Cerebellar cortex (tissue), 1 donor: Measurements from ENCODE around the gene PLSCR1.
"Not testable (repeated sequence)": the region's sequence is repeated elsewhere in the genome, so short reads cannot be mapped to it uniquely, and the experiment has no call there.

Source experiments
- DNase-seq: peaks from one replicate; pipeline ENCODE4 v3.0.0-alpha.2; 2015; ENCODE audit warnings: low spot score

The PLSCR1 gene

GRCh38 chr3:146550070-146550615 lies 5.7 kb upstream of the PLSCR1 start:
- DNase-seq: no peak

GRCh38 chr3:146547235-146547835 lies 2.9 kb upstream of the PLSCR1 start:
- DNase-seq: no peak

GRCh38 chr3:146546366-146546965 lies 2.1 kb upstream of the PLSCR1 start:
- no peak for DNase-seq

DNA sequence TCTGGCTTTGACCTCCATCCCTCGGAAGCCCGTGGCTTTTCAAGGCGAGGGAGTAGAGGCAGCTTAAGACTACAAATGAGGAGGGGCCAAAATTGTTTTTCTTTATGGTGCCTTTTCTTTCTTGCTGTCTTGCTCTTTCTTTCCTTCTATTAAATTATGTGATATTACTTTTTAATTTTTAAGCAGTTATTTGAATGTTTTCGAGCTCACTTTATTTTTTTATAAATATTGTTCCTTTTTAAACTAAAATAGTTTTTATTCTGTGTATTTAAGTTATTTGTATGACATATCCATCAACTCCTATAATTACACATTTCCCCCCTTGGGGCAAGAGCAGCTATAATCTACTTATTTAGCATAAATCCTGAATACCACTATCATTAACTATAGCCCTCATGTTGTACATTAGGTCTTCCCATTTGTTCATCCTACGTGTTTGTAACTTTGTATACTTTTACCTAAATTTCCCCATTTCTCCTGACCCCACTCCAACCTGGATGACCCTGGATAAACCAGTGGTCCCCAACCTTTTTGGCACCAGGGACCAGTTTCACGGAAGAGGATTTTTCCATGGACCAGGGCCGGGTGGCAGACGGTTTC lies 622 bp upstream of the PLSCR1 start:
- DNase-seq: no peak

GRCh38 chr3:146543461-146544001 lies 876 bp downstream of the PLSCR1 start:
- DNase-seq: peak; percentile 34

DNA sequence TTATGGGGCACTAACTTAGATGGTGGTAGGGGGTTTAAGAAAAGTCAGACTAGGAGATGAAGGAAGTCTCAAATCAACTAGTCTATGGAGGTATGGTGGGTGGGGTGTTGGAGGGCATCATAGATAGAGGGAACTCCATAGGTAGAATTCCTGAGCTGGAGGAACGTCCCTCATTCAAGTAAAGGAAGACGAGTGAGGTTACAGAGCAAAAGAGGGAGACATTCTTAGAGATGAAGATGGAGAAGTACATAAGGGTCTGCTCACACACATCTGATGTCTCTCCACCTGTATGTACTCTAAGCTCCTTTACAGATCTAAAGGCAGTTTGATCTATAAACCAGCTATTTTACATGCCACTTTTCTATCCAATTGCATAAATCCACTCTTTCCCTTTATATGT lies 1.4 kb downstream of the PLSCR1 start:
- no peak for DNase-seq

DNA sequence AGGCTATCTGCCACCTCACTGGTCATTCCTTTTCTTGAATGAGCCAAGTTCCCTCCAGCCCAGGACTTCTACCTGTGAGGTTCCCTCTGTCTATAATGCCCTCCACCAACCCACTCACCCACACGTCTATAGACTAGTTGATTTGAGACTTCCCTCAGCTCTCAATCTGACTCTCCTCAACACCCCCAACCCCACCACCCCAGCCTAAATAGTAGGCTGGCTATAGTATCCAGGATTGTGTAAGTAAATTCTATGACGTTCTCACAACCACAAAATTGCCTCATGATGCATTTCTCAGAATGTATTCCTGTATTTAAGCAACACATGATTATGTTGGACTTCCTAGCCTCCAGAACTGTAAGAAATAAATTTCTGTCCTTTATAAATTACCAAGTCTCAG lies 2.2 kb downstream of the PLSCR1 start:
- DNase-seq: no peak

- DNase-seq: no peak
Observed at GRCh38 chr3:146540978-146541377, 3.4 kb downstream of the PLSCR1 start.

GRCh38 chr3:146540236-146540635 lies 4.2 kb downstream of the PLSCR1 start:
- DNase-seq: no peak

DNA sequence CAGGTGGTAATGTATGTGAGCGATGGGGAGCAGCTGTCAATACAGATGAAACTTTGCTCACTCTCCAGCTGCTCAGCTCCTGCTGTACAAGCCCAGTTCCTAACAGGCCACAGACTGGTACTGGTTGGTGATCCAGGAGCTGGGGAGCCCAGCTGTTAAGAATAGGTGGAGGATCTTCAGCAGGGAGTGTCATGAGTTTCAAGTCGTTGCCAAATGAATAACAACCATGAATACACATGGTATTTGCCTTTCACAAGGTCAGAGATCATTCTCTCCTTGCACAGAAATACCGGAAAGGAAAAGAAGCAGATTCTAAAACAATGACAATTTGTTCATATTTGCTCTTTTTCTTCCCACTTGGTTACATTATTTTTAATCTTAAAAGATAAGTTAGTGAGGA lies 5.1 kb downstream of the PLSCR1 start:
- no peak for DNase-seq

- no peak for DNase-seq
Observed at GRCh38 chr3:146537603-146538002, 6.8 kb downstream of the PLSCR1 start.

GRCh38 chr3:146536681-146537080 lies 7.7 kb downstream of the PLSCR1 start:
- peak; percentile 11 for DNase-seq

DNA sequence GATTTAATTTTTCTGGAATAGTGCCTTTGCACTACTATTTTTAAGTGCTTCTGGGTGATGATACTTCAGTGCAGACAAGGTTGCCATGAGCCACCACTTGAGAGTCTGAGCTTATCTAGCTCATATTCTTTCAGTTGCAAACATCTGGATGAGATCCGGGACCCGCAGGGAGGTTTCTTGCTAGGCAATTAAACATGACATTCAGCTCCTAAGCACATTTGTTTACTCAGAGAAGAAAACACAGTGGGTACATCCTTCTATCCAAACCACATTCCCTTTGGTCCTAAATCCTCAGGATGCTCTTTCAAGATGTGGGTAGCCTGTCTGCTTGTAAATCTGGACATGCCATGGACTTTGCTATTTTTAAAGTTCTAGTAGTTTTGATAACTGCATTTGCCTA lies 12.0 kb downstream of the PLSCR1 start:
- no peak for DNase-seq

GRCh38 chr3:146530609-146531008 lies 13.8 kb downstream of the PLSCR1 start:
- no peak for DNase-seq

DNA sequence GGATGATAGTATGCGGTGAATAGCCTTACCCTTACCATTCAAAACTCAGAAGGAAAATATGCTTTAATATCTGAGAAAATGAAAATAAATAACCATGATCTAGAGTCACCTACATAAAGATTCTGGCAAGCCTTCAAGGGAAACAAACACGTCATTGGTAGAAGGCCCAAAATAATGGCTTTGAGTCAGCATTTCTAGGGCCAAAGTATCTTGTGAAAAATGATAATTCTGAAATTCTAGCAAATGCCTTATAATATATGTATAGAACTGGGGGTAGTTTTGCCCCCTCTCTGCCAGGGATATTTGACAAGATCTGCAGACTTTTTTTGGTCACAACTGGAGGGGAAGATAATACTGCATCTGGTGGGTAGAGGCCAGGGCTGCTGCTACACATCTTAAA lies 15.4 kb downstream of the PLSCR1 start:
- no peak for DNase-seq

DNA sequence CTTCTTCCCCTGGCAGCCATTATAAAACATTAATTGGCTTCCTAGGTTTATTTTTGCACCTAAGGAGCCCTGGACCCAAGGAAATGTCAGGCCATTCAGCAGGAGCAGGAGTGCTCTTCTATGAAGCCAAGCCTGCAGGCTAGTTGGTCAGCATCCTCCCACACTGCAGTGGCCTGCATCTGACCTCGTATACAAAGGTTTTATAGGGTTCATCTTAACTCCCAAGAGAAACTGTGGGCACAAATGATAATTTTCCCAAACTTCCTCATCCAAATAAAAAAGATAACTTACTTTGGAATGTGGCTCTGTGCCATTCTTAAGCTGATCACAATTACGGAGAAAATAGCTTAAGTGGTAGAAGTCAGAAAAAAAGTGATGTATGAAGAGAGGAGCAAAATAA lies 19.4 kb downstream of the PLSCR1 start:
- no peak for DNase-seq

GRCh38 chr3:146523531-146523930 lies 20.9 kb downstream of the PLSCR1 start:
- no peak for DNase-seq

DNA sequence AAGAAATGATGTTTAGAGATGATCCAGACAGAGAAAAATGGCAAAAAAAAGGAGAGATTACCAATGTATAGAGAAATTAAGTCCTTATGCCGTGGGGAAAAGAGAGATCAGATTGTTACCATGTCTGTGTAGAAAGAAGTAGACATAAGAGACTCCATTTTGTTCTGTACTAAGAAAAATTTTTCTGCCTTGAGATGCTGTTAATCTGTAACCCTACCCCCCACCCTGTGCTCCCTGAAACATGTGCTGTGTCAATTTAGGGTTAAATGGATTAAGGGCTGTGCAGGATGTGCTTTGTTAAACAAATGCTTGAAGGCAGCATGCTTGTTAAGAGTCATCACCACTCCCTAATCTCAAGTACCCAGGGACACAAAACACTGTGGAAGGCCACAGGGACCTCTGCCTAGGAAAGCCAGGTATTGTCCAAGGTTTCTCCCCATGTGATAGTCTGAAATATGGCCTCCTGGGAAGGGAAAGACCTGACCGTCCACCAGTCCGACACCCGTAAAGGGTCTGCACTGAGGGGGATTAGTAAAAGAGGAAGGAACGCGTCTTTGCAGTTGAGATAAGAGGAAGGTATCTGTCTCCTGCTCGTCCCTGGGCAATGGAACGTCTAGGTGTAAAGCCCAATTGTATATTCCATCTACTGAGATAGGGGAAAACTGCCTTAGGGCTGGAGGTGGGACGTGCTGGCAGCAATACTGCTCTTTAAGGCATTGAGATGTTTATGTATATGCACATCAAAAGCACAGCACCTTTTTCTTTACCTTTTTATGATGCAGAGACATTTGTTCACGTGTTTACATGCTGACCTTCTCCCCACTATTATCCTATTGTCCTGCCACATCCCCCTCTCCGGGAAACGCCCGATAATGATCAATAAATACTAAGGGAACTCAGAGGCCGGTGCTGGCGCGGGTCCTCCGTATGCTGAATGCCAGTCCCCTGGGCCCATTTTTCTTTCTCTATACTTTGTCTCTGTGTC lies 21.9 kb downstream of the PLSCR1 start:
- DNase-seq: not testable (repeated sequence)

DNA sequence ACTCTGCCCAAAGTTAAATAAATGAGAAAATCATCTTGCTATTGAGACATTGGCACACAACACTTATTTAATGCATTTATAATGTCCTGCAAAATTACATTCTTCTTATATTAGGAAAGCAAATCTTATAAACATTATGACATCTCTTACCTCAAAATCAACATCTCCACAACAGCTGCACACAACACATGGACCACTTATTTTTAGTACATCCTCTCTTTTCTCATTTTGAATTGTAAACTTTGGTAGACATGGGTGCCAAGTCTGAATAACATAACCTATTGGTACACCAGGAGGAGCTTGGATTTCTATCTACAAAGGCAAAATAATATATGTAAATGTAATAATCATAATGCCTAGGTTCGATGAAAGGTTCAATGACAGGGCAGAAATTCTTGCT lies 23.0 kb downstream of the PLSCR1 start:
- no peak for DNase-seq

DNA sequence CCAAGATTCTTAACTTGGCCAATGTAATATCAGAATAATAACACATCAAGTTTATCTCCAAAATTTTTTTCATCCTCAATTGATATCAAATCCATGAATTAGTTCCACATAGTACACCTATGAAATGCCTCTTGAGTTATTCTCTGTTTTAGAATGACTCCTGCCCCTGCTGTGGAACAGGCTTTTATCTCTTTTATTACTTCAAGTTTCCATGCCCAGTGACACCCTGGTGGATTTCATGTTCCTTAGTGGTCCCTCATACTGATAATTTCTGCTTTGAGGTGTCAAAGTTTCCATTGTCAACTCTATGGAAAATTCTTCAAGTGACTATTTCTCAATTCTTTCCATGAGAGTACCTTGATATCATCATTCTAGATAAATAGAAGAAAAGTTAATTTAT lies 24.6 kb downstream of the PLSCR1 start:
- no peak for DNase-seq

DNA sequence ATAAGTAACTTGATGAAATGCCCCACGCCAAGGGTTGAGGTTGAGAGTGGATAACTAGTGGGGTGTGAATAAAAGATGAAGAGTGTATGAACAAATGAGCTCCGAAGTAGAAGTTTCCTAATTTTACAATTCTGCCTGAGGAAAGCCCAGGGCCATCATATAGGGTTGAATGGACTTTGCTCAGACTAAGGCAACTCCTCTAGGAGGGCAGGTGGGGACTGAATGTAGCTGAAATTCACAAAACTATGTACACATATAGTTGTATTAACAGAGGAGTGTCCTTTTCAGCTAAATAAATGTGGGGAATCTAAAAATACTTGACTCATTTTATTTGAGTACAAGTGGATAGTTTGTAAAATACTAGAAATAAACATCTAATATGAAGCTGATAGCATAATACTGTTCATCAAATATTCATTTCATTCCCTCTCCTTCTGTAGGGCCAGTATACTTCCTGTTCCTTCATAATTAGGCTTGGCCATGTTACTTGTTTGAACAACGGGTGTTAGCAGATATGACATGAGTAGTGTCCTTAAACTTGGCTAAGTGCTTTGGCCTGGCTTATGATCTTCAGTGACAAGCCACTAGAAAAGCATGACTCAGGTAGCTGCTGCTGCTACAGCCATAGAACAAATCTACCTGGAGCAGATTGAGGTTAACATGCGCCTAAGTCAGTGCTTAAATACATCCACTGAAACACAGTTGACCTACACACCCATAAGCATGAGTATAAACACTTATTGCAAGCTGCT lies 26.5 kb downstream of the PLSCR1 start:
- no peak for DNase-seq
